HG03354 (cell line): Measurements from ENCODE around the gene SARS1.
A peak's percentile ranks its signal among the peaks of the same experiment; 100 is the strongest.
"Not testable (repeated sequence)": the region's sequence is repeated elsewhere in the genome, so short reads cannot be mapped to it uniquely, and the experiment has no call there.

Source experiments
- ATAC-seq: cut with Tn5 transposase; IDR thresholded peaks from one replicate; pipeline ENCODE4 v1.9.1; 2021; ENCODE audit warnings: mild to moderate bottlenecking; ENCODE audit not compliant: unreplicated experiment, poor library complexity, severe bottlenecking

SARS1 gene

GRCh38 chr1:109218516-109218915 is 4.8 kb downstream of the SARS1 start:
- no peak for ATAC-seq

GRCh38 chr1:109221201-109221600 is 7.5 kb downstream of the SARS1 start:
- not testable (repeated sequence) for ATAC-seq

DNA sequence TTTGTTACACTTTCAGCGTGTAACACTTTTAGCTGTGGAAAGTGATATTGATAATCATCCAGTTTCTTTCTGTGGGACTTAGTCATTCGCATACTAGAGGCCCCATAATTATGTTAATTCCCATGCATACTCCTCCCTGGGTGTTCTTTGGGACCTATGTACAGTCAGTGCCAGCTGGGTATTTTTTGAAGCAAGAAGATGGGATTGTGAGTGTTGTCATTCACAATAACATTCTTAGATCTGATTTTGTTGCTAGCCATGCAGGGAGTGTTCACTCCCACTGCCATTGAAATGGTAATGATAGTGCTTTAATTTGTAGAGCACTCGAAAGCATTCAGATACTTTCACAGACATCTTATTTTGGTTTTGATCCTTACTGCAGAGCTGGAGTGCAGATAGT is 11.6 kb downstream of the SARS1 start:
- no peak for ATAC-seq

DNA sequence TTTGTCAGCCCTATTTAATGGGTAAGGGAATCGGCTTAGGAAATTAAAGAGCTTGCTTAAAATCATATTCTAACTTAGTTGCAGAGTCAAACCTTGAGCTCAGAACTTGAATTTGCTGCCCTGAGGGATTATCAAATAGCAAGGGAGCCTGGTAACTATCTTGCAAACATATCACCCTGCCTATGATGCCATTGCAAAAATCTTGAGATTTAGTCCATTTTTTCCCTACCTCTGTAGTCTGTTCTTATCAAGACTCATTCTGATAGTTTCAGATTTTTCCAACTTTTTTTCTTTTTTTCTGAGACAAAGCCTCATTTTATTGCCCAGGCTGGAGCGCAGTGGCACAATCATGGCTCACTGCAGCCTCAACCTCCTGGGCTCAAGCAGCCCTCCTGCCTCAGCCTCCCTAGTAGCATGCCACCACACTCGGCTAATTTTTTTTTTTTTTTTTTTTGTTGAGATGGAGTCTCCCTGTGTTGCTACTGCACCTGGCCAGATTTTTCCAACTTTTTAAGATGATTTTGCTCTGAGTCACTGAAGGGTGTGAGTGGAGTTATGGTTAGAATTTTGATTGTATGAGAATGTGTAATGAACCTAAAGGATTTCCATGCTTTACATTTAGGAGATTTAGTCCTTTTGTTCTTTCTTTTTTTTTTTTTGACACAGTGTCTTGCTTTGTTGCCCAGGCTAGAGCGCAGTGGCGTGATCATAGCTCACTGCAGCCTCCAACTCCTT is 12.2 kb downstream of the SARS1 start:
- no peak for ATAC-seq

- no peak for ATAC-seq
These were observed 14.4 kb downstream of the SARS1 start for GRCh38 chr1:109228167-109228566.

DNA sequence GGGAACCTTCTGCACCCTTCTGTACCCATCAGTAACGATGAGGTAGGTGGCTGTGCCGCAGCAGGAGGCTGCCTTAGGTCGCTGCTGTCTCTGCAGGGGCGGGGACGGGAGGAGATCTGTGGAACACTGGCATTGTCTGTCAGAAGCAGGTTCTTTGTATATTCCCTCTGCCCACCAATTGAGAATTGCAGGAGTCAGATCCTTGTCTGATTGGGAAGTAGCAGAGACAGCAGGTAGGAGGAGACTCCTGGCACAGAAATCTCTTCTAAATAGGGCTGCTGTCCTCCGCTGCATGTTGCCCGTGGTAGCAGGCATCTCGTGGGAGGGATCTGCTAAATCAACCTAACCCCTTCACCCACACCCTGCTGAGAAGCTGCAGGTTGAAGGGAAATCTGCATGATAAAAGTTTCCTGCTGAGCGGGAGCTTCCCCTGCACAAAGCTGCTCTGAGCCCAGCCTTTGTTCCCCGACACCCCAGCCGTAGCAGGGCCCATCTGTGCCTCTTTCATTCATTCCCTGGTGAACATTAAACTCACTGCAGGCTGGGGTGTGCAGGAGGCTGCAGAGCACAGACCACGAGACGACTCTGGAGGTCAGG is 15.9 kb downstream of the SARS1 start:
- ATAC-seq: no peak

GRCh38 chr1:109231066-109231465 is 17.3 kb downstream of the SARS1 start:
- no peak for ATAC-seq

DNA sequence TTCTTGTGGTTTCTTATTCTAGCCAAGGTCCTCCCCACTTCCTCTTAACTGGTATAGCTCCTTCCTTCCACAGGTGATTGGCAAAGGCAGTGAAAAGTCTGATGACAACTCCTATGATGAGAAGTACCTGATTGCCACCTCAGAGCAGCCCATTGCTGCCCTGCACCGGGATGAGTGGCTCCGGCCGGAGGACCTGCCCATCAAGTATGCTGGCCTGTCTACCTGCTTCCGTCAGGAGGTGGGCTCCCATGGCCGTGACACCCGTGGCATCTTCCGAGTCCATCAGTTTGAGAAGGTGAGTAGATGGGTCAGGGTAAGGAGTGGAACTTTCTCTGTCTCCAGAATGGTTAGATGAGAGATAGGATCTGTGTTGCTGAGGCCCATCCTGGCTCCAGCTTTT is 21.4 kb downstream of the SARS1 start:
- ATAC-seq: no peak

DNA sequence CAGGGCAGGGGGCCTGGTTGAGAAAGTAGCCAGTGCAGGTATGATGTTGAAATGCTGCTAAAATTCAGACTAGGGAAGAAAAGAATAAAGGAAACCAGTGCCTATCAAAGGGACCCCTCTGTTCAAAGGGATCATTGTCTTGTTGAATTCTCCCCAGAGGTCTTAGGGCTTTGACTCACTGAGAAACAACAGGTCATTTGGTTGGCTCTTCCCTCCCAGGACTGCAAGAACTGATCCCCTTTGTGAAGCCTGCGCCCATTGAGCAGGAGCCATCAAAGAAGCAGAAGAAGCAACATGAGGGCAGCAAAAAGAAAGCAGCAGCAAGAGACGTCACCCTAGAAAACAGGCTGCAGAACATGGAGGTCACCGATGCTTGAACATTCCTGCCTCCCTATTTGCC is 23.8 kb downstream of the SARS1 start:
- ATAC-seq: no peak

GRCh38 chr1:109238382-109238781 is 24.7 kb downstream of the SARS1 start:
- no peak for ATAC-seq

GRCh38 chr1:109239047-109239408 is 25.3 kb downstream of the SARS1 start:
- no peak for ATAC-seq

GRCh38 chr1:109239409-109240068 is 25.8 kb downstream of the SARS1 start:
- peak; percentile 63 for ATAC-seq

GRCh38 chr1:109240158-109241152 is 26.7 kb downstream of the SARS1 start:
- no peak for ATAC-seq

DNA sequence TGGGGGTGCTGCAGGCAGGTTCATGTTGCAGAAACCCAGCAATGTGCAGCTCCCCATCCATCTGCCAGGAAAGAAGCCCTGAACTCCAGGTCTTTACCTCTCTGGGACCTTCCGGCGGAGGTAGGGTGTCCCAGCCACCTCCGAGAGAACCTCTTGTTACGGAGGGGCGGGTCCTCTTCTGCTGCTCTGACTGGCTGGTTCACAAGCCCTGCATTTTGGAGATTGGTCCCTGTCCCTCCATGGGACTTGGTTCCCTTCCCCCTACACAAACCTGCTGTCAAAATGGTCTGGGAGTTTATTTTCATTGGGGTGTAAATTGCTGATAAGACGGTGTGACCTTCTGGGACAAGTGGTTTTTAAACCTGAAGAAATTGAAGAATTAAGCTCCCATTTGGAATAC is 27.6 kb downstream of the SARS1 start:
- no peak for ATAC-seq

DNA sequence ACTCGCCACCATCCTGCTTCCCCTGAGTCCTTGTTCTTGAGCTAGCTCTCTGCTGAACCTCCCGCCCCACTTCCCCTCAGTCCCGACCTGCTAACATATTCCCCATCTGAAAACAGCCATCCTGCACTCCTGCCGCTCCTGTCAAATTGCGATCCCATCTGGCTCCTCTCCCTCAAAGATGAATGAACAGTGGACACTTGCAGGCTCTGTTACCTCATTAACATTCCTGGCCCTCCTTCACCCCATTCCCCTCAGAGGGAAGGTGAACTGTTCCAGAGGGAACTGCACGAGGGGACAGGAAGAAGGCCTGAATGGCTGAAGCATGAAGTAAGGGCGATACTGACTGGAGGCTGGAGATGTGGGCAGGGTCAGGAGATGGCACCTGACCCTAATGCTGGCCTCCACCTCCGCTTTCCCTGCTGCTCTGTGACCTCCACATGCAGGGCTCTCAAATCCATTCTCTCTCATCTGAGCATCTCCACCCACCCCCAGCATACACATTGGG is 28.2 kb downstream of the SARS1 start:
- no peak for ATAC-seq

- no peak for ATAC-seq
These were observed 28.7 kb downstream of the SARS1 start for GRCh38 chr1:109242387-109242786.

GRCh38 chr1:109243221-109243620 is 29.5 kb downstream of the SARS1 start:
- ATAC-seq: no peak

DNA sequence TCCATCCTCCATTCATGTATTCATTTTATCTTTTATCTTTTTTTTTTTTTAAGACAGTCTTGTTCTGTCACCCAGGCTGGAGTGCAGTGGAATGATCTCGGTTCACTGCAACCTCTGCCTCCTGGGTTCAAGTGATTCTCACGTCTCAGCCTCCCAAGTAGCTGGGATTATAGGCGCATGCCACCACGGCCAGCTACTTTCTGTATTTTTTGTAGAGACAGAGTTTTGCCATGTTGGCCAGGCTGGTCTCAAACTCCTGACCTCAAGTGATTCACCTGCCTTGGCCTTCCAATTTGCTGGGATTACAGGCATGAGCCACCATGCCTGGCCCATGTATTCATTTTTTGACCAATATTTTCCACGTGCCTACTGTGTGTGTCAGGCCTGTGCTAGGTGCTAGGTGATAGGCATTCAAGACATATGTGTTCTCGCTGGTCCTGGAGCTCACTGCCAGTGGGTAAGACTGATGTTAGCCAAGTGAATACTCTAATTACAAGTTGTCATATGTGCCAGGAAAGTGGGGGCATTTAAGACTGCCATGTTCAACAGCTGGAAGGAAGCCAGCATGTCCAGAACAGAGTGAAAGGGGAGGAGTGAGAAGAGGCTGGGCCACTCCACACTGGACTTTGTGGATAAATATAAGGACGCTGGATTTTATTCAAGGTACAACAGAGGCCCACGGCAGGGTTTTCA is 30.3 kb downstream of the SARS1 start:
- no peak for ATAC-seq

DNA sequence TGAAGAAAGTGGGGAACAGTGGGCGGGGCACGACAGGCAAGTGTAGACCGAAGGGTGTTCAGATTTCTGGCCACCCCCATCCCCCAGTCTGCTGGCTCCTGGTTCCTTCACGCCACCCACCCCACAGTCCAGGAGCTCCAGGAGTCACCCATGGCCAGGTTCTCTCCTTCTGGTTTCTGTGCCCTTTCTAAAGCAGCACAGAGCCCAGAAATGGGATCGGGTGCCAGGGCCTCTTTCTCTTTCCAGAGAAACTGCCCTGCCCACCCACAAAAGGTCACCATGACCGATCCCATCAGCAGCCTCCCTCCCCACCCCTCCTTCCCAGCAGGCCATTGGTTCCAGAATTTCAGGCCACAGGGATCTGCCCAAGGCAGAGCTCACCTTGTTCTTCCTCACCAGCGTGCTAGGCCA is 32.4 kb downstream of the SARS1 start:
- ATAC-seq: no peak
